ENCODE data around the gene TES. TPM values are rescaled to one million over a fixed set of nuclear protein-coding genes. Genes with fewer than 3 reads are reported as not detected.

TES gene
- total and polyA plus RNA-seq, 2 of the 8 experiments (the other 6 are each of a cell fraction or from before 2014, with no cell fraction given): 18.2 to 36.3 TPM

GRCh38 chr7:116226664-116227063 lies 16.3 kb downstream of the TES start:
- Histone ChIP-seq H2BK20ac (ENCODE audit: low read length) (no peak overlapping the region), H3K27ac (ENCODE audit: low read depth, low read length) (no peak overlapping the region), H3K4me2 (ENCODE audit: insufficient read depth in 1 of 2, low read depth in 2 of 2, low read length in 2 of 2) (no peak overlapping the region), H3K23ac (ENCODE audit: insufficient read length) (no peak overlapping the region), H2AK5ac (ENCODE audit: low read depth, low read length) (no peak overlapping the region), H3K4ac (replicated peaks; ENCODE audit: insufficient read length, low read depth, low read length) (no peak overlapping the region), H3K27me3 (replicated peaks in 1 of 4; ENCODE audit: control insufficient read depth in 3 of 4, extremely low read depth in 1 of 4, insufficient read depth in 3 of 4, low read length in 3 of 4) (no peaks in the 10 kb centered on the region), H3K36me3 (ENCODE audit: control insufficient read depth in 2 of 4, insufficient read depth in 4 of 4, low read length in 3 of 4) (no peaks in the 10 kb centered on the region), H4K5ac (ENCODE audit: insufficient read length, low read depth, low read length) (no peak overlapping the region), H2BK12ac (ENCODE audit: low read depth, low read length) (no peak overlapping the region), H3K23me2 (ENCODE audit: low read depth, low read length) (no peaks in the 10 kb centered on the region), H3K9ac (replicated peaks in 1 of 4; ENCODE audit: extremely low read depth in 1 of 4, low read depth in 3 of 4, low read length in 3 of 4) (no peak overlapping the region), H2BK5ac (ENCODE audit: low read depth, low read length) (no peak overlapping the region), H3K18ac (ENCODE audit: extremely low read depth, low read length) (no peak overlapping the region), H2AFZ (ENCODE audit: low read length) (no peak overlapping the region), H3K79me2 (ENCODE audit: control insufficient read depth in 1 of 2, insufficient read depth in 2 of 2, low read length in 2 of 2) (peaks cover 0 to 4% of the 10 kb centered on the region in 2 experiments; a peak in 1 of 4 replicates), H4K20me1 (replicated peaks in 1 of 2; ENCODE audit: control insufficient read depth in 1 of 2, insufficient read depth in 2 of 2, low read length in 2 of 2) (no peaks in the 10 kb centered on the region), H3K4me1 (replicated peaks in 1 of 4; ENCODE audit: control insufficient read depth in 3 of 4, insufficient read depth in 4 of 4, low read length in 3 of 4) (peaks cover 0 to 5% (median 1%) of the 10 kb centered on the region in 4 experiments; a peak in 4 of 7 replicates), H2BK120ac (replicated peaks; ENCODE audit: low read depth, low read length) (no peak overlapping the region), H3K56ac (replicated peaks; ENCODE audit: insufficient read length, low read depth, low read length) (no peak overlapping the region), H3K79me1 (ENCODE audit: low read depth, low read length) (no peaks in the 10 kb centered on the region), H2BK15ac (ENCODE audit: low read length) (no peak overlapping the region), H3K4me3 (ENCODE audit: extremely low read depth in 1 of 4, insufficient read depth in 2 of 4, low read depth in 3 of 4, low read length in 4 of 4) (no peak overlapping the region), H4K91ac (replicated peaks; ENCODE audit: insufficient read length, low read length) (no peak overlapping the region), H3K9me3 (ENCODE audit: insufficient read depth in 2 of 2, low read depth in 1 of 2, low read length in 1 of 2) (no peaks in the 10 kb centered on the region), H4K8ac (ENCODE audit: extremely low read depth, insufficient read depth, low read length) (no peak overlapping the region), H3K14ac (ENCODE audit: insufficient read length) (no peak overlapping the region)
- POLR2A ChIA-PET (ENCODE audit: partially characterized antibody): interaction anchor here (1.3 to 2.0 kb wide), 2 partner anchors 16 to 299 kb away, joined by 3 to 10 read pairs; partner anchors contain the start of gene TES
- DNase-seq (ENCODE audit: low read depth in 1 of 2, low spot score in 2 of 2) (no peak), FAIRE-seq (no peak)
- 94% methylated on average over 2 of the region's 2 CpGs; no CpG with 5 or more reads in 1 of the 2 experiments for WGBS, 2 experiments (ENCODE audit: extremely low coverage in 1 of 2, insufficient coverage in 1 of 2, insufficient read length in 1 of 2, insufficient replicate concordance in 2 of 2, low coverage in 1 of 2, low lambda C conversion rate in 2 of 2, missing lambda C conversion rate in 1 of 2)
- CTCF ChIA-PET (ENCODE audit: partially characterized antibody): interaction anchor here (0.9 to 3.5 kb wide), 7 partner anchors 9 to 88 kb away, joined by 3 to 31 read pairs (median 5); no protein-coding TSS in a partner anchor
